Activated T-helper 9 cell treated with anti-CD3 and anti-CD28 coated beads, Interleukin-2, amount 50 U/mL, for 16 hours (primary cell): ENCODE measurements around the gene SH3PXD2A.

Experiments
- DNase-seq: peaks from one replicate; pipeline ENCODE4 v3.0.0-alpha.2; 2020; ENCODE audit warnings: low read depth

Gene SH3PXD2A

GRCh38 chr10:103559776-103560175 lies 295.6 kb downstream of the SH3PXD2A start:
- no peak for DNase-seq

DNA sequence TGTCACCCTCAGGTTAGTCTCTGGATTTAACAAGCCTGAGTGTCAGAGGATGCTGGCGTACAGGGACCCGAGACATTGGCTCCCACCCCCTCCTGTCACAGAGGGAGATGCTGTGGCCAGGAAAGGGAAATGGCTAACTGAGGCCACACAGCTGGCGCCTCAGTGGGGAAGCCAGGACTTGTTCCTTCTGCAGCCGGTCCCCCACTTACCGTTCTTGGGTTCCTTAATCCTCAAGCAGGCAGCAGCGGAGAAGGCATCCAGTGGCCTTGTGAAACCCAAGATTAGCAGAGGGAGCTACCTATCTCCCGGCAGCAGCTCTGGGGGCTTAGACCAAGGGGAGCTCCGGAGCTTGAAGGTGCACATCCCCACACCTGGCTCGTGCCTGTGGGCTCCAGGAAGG lies 296.5 kb downstream of the SH3PXD2A start:
- DNase-seq, result no peak

- no peak for DNase-seq
Measured at GRCh38 chr10:103557455-103557854, 297.9 kb downstream of the SH3PXD2A start.

DNA sequence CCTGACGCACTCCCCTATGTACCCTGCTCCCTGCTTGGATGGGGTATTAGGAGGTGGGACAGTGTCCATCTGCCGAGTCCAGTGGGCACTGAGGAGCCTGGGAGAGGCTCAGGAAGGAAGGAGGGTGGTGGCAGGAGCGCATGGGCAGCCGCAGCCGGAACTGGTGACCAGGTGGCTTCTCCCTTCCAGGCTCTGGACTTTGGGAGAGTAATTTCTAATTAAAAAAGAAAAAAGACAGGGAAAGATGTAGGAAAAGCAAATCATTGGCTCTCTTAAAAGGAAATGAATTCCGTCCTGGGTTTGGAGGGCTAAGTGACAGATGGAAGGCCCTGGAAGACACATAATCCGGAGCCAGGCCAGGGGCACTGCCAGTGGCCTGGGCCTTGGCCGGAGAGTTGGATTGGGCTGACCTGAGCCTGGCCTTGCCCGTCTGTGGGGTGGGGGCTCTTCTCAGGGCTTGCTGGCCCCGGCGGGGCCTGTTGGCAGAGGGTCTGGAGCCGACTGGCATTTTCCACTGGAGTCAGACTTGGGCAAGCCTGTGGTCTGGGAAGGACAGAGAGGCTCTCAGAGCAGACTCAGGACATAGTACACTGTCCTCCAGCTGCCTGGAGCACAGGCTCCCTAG lies 298.9 kb downstream of the SH3PXD2A start:
- DNase-seq, result no peak

DNA sequence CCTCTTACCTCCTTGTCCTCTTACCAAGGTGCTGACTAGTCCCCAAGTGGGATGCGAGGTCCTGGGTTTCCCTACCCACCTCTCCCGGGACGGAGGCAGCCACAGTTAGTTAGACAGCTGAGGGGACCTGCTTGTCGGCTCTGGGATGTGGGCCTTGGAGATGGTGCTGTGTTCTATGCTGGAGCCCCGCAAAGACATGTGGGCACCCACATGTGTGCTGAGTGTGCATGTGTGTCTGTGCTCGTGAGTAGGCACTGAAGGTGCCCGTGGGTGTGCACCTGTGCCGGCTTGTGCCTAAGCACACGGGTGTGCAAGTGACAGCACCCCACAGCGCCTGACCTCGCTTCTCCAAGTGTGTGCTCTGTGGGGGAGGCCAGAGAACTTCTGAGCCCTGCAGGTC lies 299.7 kb downstream of the SH3PXD2A start:
- no peak for DNase-seq

DNA sequence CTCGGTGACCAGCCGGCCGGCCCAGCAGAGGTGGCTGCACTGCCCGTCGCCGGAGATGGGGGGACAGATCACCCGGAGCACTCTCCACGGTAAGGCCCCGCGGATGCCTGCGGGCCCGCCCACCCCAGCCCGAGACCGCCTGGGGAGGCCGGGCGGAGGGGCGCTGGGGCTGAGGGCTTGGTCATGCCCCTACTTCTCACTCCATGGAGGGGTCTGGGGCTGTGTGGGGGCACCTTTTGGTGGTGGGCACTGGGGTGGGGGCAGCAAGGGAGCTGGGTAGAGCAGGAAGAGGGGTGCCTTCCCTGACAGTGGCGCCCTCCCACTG lies 300.1 kb downstream of the SH3PXD2A start:
- DNase-seq, result no peak

DNA sequence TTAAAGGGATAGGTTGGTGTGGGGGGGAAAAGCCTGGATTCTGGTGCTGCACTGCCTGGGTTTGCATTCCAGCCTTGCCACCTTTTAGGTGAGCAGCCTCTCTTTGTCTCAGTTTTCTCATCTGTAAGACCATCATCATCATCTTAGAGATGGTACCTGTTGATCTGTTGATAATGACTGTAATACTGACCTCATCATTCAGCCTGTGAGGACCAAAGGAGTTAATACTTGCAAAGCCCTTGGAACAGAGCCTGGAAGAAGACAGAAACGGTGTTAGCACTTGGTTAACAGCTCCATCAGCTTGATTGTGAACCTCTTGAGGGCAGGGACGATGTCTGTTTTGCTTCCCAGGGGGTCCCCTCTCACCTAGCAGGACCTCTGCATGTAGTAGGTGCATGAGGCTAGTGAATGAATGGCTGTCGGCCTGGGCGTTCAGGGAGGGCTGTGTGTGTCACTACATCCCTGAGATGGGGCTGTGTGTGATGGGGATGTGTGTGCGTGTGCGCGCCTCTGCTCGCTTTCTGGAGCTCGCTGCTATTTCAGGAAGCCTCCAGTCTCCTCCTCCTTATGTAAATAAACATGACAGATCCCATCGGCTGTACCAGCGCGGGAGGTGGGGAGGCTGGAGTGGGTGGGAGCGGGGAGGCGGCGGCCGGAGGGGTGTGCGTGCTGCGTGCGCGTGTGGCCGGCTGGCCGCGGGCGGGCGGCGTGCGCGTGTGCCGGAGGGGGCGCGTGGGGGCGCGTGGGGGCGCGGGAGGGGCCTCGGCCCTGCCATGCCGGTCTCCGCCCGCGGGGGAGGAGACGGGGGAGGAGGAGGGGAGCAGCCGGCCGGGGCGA lies 300.7 kb downstream of the SH3PXD2A start:
- no peak for DNase-seq

DNA sequence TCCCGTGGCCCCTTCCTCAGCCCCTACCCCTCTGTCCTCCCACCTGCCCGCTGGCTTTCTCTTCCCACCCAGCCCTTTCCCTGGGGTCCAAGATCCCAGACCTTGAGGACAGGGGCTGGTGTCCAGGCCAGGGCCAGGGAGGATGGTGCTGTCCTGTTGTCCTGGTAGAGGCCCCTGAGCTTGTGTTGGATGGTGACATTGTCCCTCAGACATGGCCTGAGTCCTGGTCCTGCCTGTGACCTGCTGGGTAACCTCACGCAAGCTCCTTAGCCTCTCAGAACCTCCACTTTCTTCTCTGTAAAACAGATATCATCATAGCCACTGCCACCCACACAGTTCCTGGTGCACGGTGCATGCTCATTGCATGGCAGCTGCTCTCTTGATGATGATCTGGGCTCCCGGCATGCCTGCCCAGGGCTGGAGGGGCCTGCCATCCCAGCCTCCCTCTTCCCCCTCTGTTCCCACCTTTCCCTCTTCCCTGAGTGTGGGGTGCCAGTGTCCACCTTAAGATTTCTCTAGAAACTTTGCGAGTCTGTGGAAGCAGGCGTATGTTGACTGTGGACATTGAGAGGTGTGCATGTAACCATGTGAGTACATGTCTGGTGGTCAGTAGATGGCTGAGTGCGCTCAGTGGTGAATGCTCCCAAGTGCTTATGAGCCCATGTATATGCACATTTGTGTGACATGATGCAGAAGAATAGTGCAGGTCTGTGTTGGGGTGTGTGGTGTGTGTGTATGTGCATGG lies 301.5 kb downstream of the SH3PXD2A start:
- no peak for DNase-seq

- no peak for DNase-seq
Measured at GRCh38 chr10:103552856-103553742, 302.3 kb downstream of the SH3PXD2A start.

- no peak for DNase-seq
Measured at GRCh38 chr10:103551619-103552602, 303.5 kb downstream of the SH3PXD2A start.

DNA sequence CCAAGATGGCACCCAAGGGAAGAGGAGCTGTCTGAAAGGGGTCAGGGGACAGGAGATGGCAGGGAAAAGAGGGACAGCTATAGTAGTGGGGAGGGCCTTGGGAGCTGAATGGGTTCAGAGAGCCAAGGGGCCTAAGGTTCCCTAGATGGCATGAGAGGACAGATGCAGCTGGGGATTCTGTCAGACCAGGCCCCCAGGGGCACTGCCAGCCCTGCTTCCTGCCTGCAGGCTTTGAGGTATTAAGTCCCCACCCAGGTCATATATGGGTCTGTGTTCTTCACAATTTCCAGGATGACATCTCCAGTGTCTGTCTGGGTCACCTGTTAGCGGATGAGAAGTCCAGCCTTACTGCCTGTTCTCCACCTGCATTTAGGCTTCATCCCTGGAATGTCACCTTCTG lies 305.1 kb downstream of the SH3PXD2A start:
- DNase-seq, result no peak

DNA sequence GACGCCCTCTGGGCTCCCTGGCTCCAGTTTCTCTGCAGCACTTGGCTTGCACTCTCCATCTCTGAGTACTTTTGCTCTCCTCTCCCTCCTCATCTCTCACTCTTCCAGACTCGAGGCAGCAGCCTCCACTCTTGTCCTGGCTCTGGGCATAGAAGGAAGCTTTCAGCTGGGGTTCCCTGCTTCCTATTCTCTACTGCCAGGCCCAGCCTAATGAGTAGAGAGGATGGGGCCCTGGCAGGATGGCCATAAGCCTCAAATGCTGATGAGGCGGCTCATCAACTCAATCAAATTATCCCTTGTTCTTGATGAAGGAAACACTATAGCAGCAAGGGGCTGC lies 306.1 kb downstream of the SH3PXD2A start:
- DNase-seq, result no peak

DNA sequence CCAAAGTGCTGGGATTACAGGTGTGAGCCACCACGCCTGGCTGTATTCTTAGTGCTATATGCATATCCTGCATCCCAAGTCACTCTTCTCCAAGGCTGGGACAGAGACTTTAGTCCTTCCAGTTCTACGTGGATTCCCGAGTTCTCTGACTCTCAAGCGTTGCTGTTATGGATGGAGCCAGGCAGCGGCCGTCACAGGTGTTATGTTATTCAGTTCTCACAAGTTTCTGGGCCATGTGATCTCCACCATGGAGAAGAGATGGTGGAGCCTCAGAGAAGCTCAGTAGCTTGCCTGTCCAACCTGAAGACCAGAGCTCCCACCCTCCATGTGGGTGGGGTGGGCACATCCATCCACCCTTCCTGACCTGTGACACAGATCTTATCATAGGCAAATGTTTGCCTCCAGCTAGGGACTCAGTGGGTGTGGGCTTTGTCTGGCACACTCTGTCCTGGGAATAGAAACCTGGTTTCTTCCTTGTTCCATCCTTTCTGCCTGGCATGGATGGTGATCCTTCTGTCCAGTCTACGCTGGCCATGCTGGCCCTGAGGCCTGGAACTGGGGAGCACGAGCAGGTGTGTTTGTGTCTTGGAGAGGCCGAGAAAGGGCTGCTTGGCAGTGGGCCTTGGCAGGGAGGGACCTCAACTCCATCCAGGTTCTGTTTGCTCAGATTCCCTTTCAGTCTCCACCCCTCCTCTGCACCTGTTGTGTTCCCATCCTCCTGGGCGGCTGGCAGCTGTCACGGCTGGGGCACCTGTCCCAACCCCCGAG lies 306.6 kb downstream of the SH3PXD2A start:
- no peak for DNase-seq

GRCh38 chr10:103548006-103548405 lies 307.4 kb downstream of the SH3PXD2A start:
- DNase-seq, result no peak

DNA sequence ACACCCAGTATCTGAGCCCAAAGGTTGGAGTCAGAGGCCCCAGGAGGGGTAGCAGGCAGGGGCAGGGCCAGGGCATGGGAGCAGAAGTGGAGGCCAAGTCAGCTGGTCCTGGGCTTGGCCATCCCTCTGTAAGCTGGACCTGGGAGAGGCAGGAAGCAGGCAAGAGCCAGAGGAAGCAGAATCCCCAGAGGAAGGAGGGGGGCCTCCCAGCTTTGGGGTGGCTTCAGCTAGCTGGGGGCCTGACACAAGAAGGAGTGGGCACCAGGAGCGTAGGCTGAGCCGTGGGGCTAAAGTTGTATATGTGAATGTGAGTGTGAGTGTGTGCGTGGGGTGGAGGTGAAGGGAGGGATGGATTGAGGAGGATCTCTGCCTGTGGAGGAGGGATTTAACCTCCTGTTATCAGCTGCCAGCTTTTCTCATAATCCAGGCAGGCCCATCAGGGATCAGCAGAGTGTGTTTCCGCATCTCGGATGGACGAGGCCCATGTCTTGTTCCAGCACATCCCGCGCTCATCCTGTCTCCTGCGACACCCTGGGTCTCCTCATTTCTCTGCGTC lies 307.9 kb downstream of the SH3PXD2A start:
- DNase-seq, result no peak

- DNase-seq, result no peak
Measured at GRCh38 chr10:103546401-103546800, 309.0 kb downstream of the SH3PXD2A start.

DNA sequence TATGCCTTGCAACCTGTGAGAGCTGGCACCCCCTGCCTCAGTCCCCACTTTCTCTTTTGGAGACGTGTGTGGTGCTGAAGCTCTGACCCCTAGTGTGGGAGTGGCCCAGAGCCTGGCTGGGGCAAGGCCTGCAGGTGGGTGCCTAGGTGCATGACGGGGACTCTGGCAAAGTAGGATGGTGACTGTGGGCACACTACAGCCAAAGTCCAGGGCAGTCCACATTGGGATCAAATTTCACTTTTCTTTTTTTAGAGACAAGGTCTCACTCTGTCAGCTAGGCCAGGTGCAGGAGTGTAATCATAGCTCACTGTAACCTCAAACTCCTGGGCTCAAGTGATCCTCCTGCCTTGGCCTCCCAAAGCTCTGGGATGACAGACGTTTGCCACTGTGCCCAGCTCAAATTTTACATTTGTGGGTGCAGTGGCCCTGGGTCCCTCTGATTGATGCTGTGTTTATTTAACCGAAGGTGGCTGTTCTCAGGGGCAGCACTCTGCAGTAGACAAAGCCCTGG lies 309.6 kb downstream of the SH3PXD2A start:
- no peak for DNase-seq

GRCh38 chr10:103545366-103545765 lies 310.0 kb downstream of the SH3PXD2A start:
- DNase-seq, result no peak

DNA sequence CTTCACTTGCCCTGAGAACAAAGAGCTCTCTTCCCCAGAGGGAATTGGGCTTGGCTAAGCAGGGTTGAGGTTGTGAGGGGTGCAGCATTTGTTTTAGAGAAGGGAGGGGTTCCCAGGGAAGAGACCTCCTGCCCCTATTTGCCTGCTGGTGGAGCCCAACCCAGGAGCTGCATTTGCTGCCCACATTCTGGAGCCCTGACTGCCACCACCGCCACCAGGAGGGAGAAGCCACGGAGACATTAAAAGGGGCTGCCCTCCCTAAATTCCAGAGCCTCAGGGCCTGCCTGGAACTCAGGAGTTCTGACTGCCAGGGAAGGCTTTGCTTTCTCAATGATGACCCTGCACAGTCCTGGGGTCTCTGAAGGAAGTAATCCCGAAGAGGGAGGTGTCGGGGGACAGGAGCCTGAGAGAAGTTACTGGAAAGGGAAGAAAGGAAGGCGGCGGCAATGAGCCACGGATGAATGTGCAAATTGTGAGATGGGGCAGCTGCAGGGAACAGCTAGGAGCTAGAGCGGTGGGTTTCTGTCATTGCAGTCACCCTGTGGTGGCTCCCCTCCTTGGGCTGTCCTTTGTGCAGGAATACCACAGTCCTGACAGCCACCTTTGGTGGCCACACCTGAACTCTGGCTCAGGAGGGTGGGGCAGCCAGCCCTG lies 310.6 kb downstream of the SH3PXD2A start:
- no peak for DNase-seq
